ENCODE results near the gene OR14I1. TPM values are rescaled to one million over a fixed set of nuclear protein-coding genes. Genes with fewer than 3 reads are reported as not detected.

The OR14I1 gene
- total RNA-seq, result not detected in 2 replicates

- Mint-ChIP-seq H3K27ac (no peak within 1 kb of the TSS), H3K9me3 (no peaks in the 10 kb centered on the region), H3K36me3 (ENCODE audit: low read depth) (no peaks in the 10 kb centered on the region), H3K4me1 (ENCODE audit: low read depth) (no peaks in the 10 kb centered on the region), H3K27me3 (ENCODE audit: insufficient read depth) (peaks cover 2% of the 10 kb centered on the region), H3K4me3 (no peak within 1 kb of the TSS)
- no peak for DNase-seq (ENCODE audit: low spot score)
- intact Hi-C loops (cut with micrococcal nuclease), result no loop called here
These were observed at the start of gene OR14I1 for GRCh38 chr1:248702714-248703113. Gene OR14I1, minus strand, starts transcription at chr1:248702766.

GRCh38 chr1:248751635-248752034 is 49.1 kb upstream of the OR14I1 start:
- H3K9me3 Mint-ChIP-seq, result no peaks in the 10 kb centered on the region
- H3K4me3 Mint-ChIP-seq, result no peak overlapping the region
- H3K27me3 Mint-ChIP-seq (ENCODE audit: insufficient read depth), result no peaks in the 10 kb centered on the region

GRCh38 chr1:248751142-248751541 is 48.6 kb upstream of the OR14I1 start:
- Mint-ChIP-seq H3K36me3 (ENCODE audit: low read depth) (no peaks in the 10 kb centered on the region), H3K4me1 (ENCODE audit: low read depth) (no peaks in the 10 kb centered on the region), H3K27ac (no peak overlapping the region), H3K9me3 (no peaks in the 10 kb centered on the region), H3K4me3 (no peak overlapping the region), H3K27me3 (ENCODE audit: insufficient read depth) (no peaks in the 10 kb centered on the region)
- intact Hi-C loops (cut with micrococcal nuclease), result no loop called here
- no peak for DNase-seq (ENCODE audit: low spot score)

More at GRCh38 chr1:248751635-248752034, 49.1 kb upstream of the OR14I1 start:
- H3K27ac Mint-ChIP-seq, result no peak overlapping the region
- no peak for DNase-seq (ENCODE audit: low spot score)
- intact Hi-C loops (cut with micrococcal nuclease), result no loop called here
- no peaks in the 10 kb centered on the region for H3K36me3 Mint-ChIP-seq (ENCODE audit: low read depth)
- H3K4me1 Mint-ChIP-seq (ENCODE audit: low read depth), result no peaks in the 10 kb centered on the region

GRCh38 chr1:248750496-248750895 is 47.9 kb upstream of the OR14I1 start:
- Mint-ChIP-seq H3K9me3 (no peaks in the 10 kb centered on the region), H3K27ac (no peak overlapping the region), H3K36me3 (ENCODE audit: low read depth) (no peaks in the 10 kb centered on the region), H3K27me3 (ENCODE audit: insufficient read depth) (no peaks in the 10 kb centered on the region), H3K4me1 (ENCODE audit: low read depth) (no peaks in the 10 kb centered on the region), H3K4me3 (no peak overlapping the region)
- intact Hi-C loops (cut with micrococcal nuclease), result no loop called here
- no peak for DNase-seq (ENCODE audit: low spot score)

GRCh38 chr1:248748211-248748610 is 45.6 kb upstream of the OR14I1 start:
- DNase-seq (ENCODE audit: low spot score), result no peak

GRCh38 chr1:248740876-248741275 is 38.3 kb upstream of the OR14I1 start:
- H3K36me3 Mint-ChIP-seq (ENCODE audit: low read depth), result no peaks in the 10 kb centered on the region
- intact Hi-C loops (cut with micrococcal nuclease), result no loop called here
- no peaks in the 10 kb centered on the region for H3K4me1 Mint-ChIP-seq (ENCODE audit: low read depth)
- H3K9me3 Mint-ChIP-seq, result no peaks in the 10 kb centered on the region
- H3K27ac Mint-ChIP-seq, result no peak overlapping the region
- no peaks in the 10 kb centered on the region for H3K27me3 Mint-ChIP-seq (ENCODE audit: insufficient read depth)
- DNase-seq (ENCODE audit: low spot score), result no peak
- H3K4me3 Mint-ChIP-seq, result no peak overlapping the region

More at GRCh38 chr1:248748211-248748610, 45.6 kb upstream of the OR14I1 start:
- Mint-ChIP-seq H3K4me1 (ENCODE audit: low read depth) (no peaks in the 10 kb centered on the region), H3K4me3 (no peak overlapping the region), H3K9me3 (no peaks in the 10 kb centered on the region), H3K36me3 (ENCODE audit: low read depth) (no peaks in the 10 kb centered on the region), H3K27ac (no peak overlapping the region), H3K27me3 (ENCODE audit: insufficient read depth) (no peaks in the 10 kb centered on the region)
- intact Hi-C loops (cut with micrococcal nuclease), result no loop called here

- H3K27me3 Mint-ChIP-seq (ENCODE audit: insufficient read depth), result no peaks in the 10 kb centered on the region
- H3K36me3 Mint-ChIP-seq (ENCODE audit: low read depth), result no peaks in the 10 kb centered on the region
- no peak overlapping the region for H3K27ac Mint-ChIP-seq
- H3K4me1 Mint-ChIP-seq (ENCODE audit: low read depth), result no peaks in the 10 kb centered on the region
- H3K9me3 Mint-ChIP-seq, result no peaks in the 10 kb centered on the region
- DNase-seq (ENCODE audit: low spot score), result no peak
- H3K4me3 Mint-ChIP-seq, result no peak overlapping the region
- intact Hi-C loops (cut with micrococcal nuclease), result no loop called here
These were observed 37.1 kb upstream of the OR14I1 start for GRCh38 chr1:248739572-248740205.

GRCh38 chr1:248737457-248737856 is 34.9 kb upstream of the OR14I1 start:
- Mint-ChIP-seq H3K27ac (no peak overlapping the region), H3K9me3 (no peaks in the 10 kb centered on the region), H3K4me1 (ENCODE audit: low read depth) (no peaks in the 10 kb centered on the region), H3K36me3 (ENCODE audit: low read depth) (no peaks in the 10 kb centered on the region), H3K27me3 (ENCODE audit: insufficient read depth) (no peaks in the 10 kb centered on the region), H3K4me3 (no peak overlapping the region)
- intact Hi-C loops (cut with micrococcal nuclease), result no loop called here
- no peak for DNase-seq (ENCODE audit: low spot score)

- H3K27me3 Mint-ChIP-seq (ENCODE audit: insufficient read depth), result no peaks in the 10 kb centered on the region
- H3K27ac Mint-ChIP-seq, result no peak overlapping the region
- DNase-seq (ENCODE audit: low spot score), result no peak
- H3K4me1 Mint-ChIP-seq (ENCODE audit: low read depth), result no peaks in the 10 kb centered on the region
- no peaks in the 10 kb centered on the region for H3K36me3 Mint-ChIP-seq (ENCODE audit: low read depth)
- intact Hi-C loops (cut with micrococcal nuclease), result no loop called here
- no peak overlapping the region for H3K4me3 Mint-ChIP-seq
- H3K9me3 Mint-ChIP-seq, result no peaks in the 10 kb centered on the region
These were observed 34.4 kb upstream of the OR14I1 start for GRCh38 chr1:248736977-248737376.

GRCh38 chr1:248733566-248733965 is 31.0 kb upstream of the OR14I1 start:
- Mint-ChIP-seq H3K27me3 (ENCODE audit: insufficient read depth) (no peaks in the 10 kb centered on the region), H3K4me3 (no peak overlapping the region), H3K9me3 (no peaks in the 10 kb centered on the region), H3K4me1 (ENCODE audit: low read depth) (no peaks in the 10 kb centered on the region), H3K27ac (no peak overlapping the region), H3K36me3 (ENCODE audit: low read depth) (no peaks in the 10 kb centered on the region)
- intact Hi-C loops (cut with micrococcal nuclease), result no loop called here
- no peak for DNase-seq (ENCODE audit: low spot score)

GRCh38 chr1:248730507-248731335 is 28.2 kb upstream of the OR14I1 start:
- Mint-ChIP-seq H3K4me3 (no peak overlapping the region), H3K9me3 (no peaks in the 10 kb centered on the region), H3K27me3 (ENCODE audit: insufficient read depth) (no peaks in the 10 kb centered on the region), H3K4me1 (ENCODE audit: low read depth) (no peaks in the 10 kb centered on the region), H3K27ac (no peak overlapping the region), H3K36me3 (ENCODE audit: low read depth) (no peaks in the 10 kb centered on the region)
- intact Hi-C loops (cut with micrococcal nuclease), result no loop called here
- DNase-seq (ENCODE audit: low spot score), result no peak

- no peak for DNase-seq (ENCODE audit: low spot score)
- no peaks in the 10 kb centered on the region for H3K36me3 Mint-ChIP-seq (ENCODE audit: low read depth)
- no peaks in the 10 kb centered on the region for H3K4me1 Mint-ChIP-seq (ENCODE audit: low read depth)
- no peak overlapping the region for H3K27ac Mint-ChIP-seq
- intact Hi-C loops (cut with micrococcal nuclease), result no loop called here
- H3K4me3 Mint-ChIP-seq, result no peak overlapping the region
- peaks cover 2% of the 10 kb centered on the region for H3K27me3 Mint-ChIP-seq (ENCODE audit: insufficient read depth)
- H3K9me3 Mint-ChIP-seq, result peaks cover 31% of the 10 kb centered on the region
These were observed 11.7 kb upstream of the OR14I1 start for GRCh38 chr1:248714248-248714647.

- Mint-ChIP-seq H3K4me1 (ENCODE audit: low read depth) (no peaks in the 10 kb centered on the region), H3K36me3 (ENCODE audit: low read depth) (no peaks in the 10 kb centered on the region), H3K27me3 (ENCODE audit: insufficient read depth) (peaks cover 2% of the 10 kb centered on the region), H3K4me3 (no peak overlapping the region), H3K27ac (no peak overlapping the region), H3K9me3 (peaks cover 19% of the 10 kb centered on the region)
- intact Hi-C loops (cut with micrococcal nuclease), result no loop called here
- DNase-seq (ENCODE audit: low spot score), result no peak
These were observed 7.8 kb upstream of the OR14I1 start for GRCh38 chr1:248710305-248710900.

Measured in activated T-helper 1 cell treated with anti-CD3 and anti-CD28 coated beads, Interleukin-12 subunit alpha, Interleukin-12 subunit beta, Interleukin-2, Interleukin-4 antibody, amounts not matched to agents 30 ng/mL and 10 ng/mL and 1 ng/mL, durations not matched to agents 14 hours and 24 hours and 36 hours (primary cell).